GM21367 (cell line): Measurements from ENCODE around the gene MRPL4.

ENCODE experiments used
- ATAC-seq: cut with Tn5 transposase; IDR thresholded peaks from one replicate; pipeline ENCODE4 v1.9.1; 2021; ENCODE audit not compliant: unreplicated experiment

Gene MRPL4

GRCh38 chr19:10251792-10252694, at the start of gene MRPL4:
MRPL4 (plus strand) TSS chr19:10252214; CDS start chr19:10252254, 40 bp downstream.
- ATAC-seq = peak; percentile 81

GRCh38 chr19:10203686-10204085, 48.3 kb upstream of the MRPL4 start:
- ATAC-seq = no peak

GRCh38 chr19:10205636-10206035, 46.4 kb upstream of the MRPL4 start:
- ATAC-seq = no peak

GRCh38 chr19:10206226-10206885, 45.7 kb upstream of the MRPL4 start:
- no peak for ATAC-seq

- no peak for ATAC-seq
Observed at GRCh38 chr19:10207026-10207425, 45.0 kb upstream of the MRPL4 start.

- ATAC-seq = no peak
Observed at GRCh38 chr19:10209315-10209714, 42.7 kb upstream of the MRPL4 start.

- no peak for ATAC-seq
Observed at GRCh38 chr19:10211061-10211460, 41.0 kb upstream of the MRPL4 start.

GRCh38 chr19:10211691-10212090, 40.3 kb upstream of the MRPL4 start:
- ATAC-seq = no peak

GRCh38 chr19:10214784-10215183, 37.2 kb upstream of the MRPL4 start:
- ATAC-seq = no peak

GRCh38 chr19:10217085-10217484, 34.9 kb upstream of the MRPL4 start:
- no peak for ATAC-seq

GRCh38 chr19:10219678-10220077, 32.3 kb upstream of the MRPL4 start:
- no peak for ATAC-seq

- no peak for ATAC-seq
Observed at GRCh38 chr19:10220695-10221094, 31.3 kb upstream of the MRPL4 start.

GRCh38 chr19:10222201-10222890, 29.7 kb upstream of the MRPL4 start:
- ATAC-seq = no peak

- no peak for ATAC-seq
Observed at GRCh38 chr19:10223488-10224213, 28.4 kb upstream of the MRPL4 start.

- ATAC-seq = no peak
Observed at GRCh38 chr19:10224337-10224736, 27.7 kb upstream of the MRPL4 start.

GRCh38 chr19:10226021-10226375, 26.0 kb upstream of the MRPL4 start:
- no peak for ATAC-seq

GRCh38 chr19:10226376-10227025, 25.5 kb upstream of the MRPL4 start:
- no peak for ATAC-seq

- no peak for ATAC-seq
Observed at GRCh38 chr19:10227026-10227971, 24.7 kb upstream of the MRPL4 start.

- ATAC-seq = no peak
Observed at GRCh38 chr19:10228393-10228792, 23.6 kb upstream of the MRPL4 start.
